Effector memory CD4-positive, alpha-beta T cell (primary cell): ENCODE data around the gene SCLT1.

Source experiments
- DNase-seq, 3 donors: peaks; one replicate each; pipeline ENCODE4 v3.0.0-alpha.2; 2020
- H3K27ac ChIP-seq: 2 replicates; pipeline ENCODE4 v1.7.0; 2013; ENCODE audit warnings: mild to moderate bottlenecking, low read length, moderate library complexity; ENCODE audit not compliant: insufficient read depth, poor library complexity, severe bottlenecking
- H3K27me3 ChIP-seq: replicated peaks from 2 replicates; pipeline ENCODE4 v1.7.0; 2013; ENCODE audit warnings: mild to moderate bottlenecking, low read length; ENCODE audit not compliant: insufficient read depth, control insufficient read depth, poor library complexity, severe bottlenecking
- H3K36me3 ChIP-seq: 2 replicates; pipeline ENCODE4 v1.7.0; 2013; ENCODE audit warnings: mild to moderate bottlenecking, low read length, moderate library complexity; ENCODE audit not compliant: control insufficient read depth, insufficient read depth
- H3K4me1 ChIP-seq: 2 replicates; pipeline ENCODE4 v1.7.0; 2013; ENCODE audit warnings: low read length, mild to moderate bottlenecking; ENCODE audit not compliant: control insufficient read depth, insufficient read depth, poor library complexity, severe bottlenecking
- H3K4me3 ChIP-seq: 2 replicates; pipeline ENCODE4 v1.7.0; 2013; ENCODE audit warnings: low read length, low read depth, mild to moderate bottlenecking; ENCODE audit not compliant: insufficient read depth, poor library complexity, severe bottlenecking
- H3K9me3 ChIP-seq: 2 replicates; pipeline ENCODE4 v1.7.0; 2013; ENCODE audit warnings: mild to moderate bottlenecking, low read length, moderate library complexity; ENCODE audit not compliant: control insufficient read depth

SCLT1 gene

DNA sequence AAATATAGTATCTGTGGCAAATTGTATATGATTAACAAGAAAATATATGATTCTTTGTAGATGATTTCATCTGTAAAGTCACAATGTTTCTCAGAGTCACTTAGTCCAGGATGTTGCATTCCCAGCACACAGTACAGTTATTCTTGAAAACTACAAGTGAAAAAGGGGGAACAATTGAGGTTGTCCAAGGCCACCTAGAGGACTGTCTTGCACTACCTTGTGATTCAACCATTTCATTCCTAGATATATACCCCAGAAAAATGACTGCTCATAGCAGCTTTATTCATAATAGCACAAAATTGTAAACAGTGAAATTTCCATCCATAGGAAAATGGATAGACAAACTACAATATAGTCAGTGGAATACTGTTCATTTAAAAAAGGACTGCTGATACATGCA is 18.6 kb upstream of the SCLT1 start:
- no peaks in the 10 kb centered on the region for H3K27me3 ChIP-seq
- no peaks in the 10 kb centered on the region for H3K36me3 ChIP-seq
- no peaks in the 10 kb centered on the region for H3K4me1 ChIP-seq
- H3K4me3 ChIP-seq = no peak overlapping the region
- H3K9me3 ChIP-seq = no peaks in the 10 kb centered on the region
- no peak for DNase-seq
- H3K27ac ChIP-seq = no peak overlapping the region

DNA sequence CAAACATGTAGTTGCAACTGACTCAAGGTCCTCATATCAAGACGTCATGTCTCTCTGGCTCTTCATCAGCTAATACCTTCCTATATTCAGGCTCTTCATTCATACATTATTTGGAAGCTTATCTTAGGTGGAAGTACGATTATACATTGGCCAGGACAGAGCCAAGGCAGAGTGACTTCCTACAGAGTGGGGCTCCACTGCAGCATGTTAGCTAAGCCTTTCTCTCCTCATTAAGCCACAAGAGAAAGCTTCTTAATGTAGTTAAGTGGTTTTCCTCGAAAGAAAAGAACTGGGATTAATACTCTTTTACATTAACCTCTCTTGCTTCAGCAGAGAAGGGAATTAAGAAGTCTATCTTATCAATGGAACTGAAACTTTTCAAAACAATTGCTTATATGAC is 17.6 kb upstream of the SCLT1 start:
- Histone ChIP-seq H3K27me3 (no peaks in the 10 kb centered on the region), H3K4me3 (no peak overlapping the region), H3K27ac (no peak overlapping the region), H3K36me3 (no peaks in the 10 kb centered on the region), H3K4me1 (no peaks in the 10 kb centered on the region), H3K9me3 (no peaks in the 10 kb centered on the region)
- DNase-seq = no peak

DNA sequence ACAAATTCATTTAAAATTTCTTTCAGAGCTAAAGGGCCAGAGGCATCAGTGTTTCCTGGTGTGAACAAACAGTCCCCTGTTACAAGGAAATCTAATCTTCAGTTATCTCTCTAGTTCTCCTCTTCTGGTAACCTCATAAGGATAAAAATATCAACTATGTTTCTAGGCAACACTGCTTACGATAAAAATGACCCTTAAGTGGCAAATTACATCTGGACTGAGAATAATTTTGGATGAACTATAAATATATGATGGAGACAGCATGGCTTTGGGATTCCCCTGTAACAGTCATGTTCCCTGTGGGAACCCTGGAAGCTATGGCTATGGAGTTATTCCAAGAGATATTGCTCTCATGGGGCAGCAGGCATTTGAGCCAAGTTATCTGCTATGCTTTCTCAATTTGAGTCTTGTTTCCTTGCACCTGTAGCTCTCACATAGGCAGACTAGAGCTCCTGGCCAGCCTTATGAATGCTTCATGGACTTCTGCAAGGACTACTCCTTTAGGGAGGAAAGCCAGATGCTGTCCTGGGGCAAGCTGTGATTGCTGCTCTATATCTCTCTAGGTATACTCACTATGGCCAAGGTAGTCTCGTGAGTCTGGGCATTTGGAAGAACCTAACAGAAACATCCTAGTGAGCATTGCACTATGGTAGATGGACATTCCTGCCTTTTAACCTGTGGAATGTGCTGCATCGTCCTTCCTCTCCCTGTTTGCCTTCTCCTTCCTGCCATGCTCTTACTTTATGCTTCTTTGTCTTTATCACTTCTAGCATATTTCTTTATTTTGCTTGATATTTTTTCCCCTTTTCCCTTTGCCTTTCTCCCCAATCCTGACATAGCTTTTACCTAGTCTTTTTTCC is 16.9 kb upstream of the SCLT1 start:
- Histone ChIP-seq H3K27ac (no peak overlapping the region), H3K27me3 (no peaks in the 10 kb centered on the region), H3K36me3 (no peaks in the 10 kb centered on the region), H3K4me1 (no peaks in the 10 kb centered on the region), H3K4me3 (no peak overlapping the region), H3K9me3 (no peaks in the 10 kb centered on the region)
- DNase-seq = no peak

DNA sequence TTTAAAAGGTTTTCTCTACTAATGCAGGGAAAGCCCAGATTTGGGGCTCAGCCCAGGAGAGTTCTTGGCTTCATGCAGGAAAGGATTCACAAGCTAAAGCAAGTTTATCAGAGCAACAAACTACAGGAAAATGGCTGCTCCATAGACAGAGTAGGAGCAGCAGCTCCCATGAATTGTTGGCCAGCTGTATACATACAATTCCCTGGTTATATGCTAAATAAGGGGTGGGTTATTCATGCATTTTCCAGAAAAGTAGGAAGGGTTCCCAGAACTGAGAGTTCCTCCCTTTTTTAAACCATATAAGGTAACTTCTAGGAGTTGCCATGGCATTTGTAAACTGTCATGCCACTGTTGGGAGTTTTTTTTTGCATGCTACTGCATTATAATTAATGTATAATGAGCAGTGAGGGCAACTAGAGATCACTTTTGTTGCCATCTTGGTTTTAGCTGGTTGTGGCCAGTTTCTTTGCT is 5.2 kb upstream of the SCLT1 start:
- H3K4me3 ChIP-seq = no peak overlapping the region
- no peaks in the 10 kb centered on the region for H3K27me3 ChIP-seq
- H3K9me3 ChIP-seq = no peaks in the 10 kb centered on the region
- DNase-seq = no peak
- H3K4me1 ChIP-seq = no peaks in the 10 kb centered on the region
- no peaks in the 10 kb centered on the region for H3K36me3 ChIP-seq
- H3K27ac ChIP-seq = no peak overlapping the region

DNA sequence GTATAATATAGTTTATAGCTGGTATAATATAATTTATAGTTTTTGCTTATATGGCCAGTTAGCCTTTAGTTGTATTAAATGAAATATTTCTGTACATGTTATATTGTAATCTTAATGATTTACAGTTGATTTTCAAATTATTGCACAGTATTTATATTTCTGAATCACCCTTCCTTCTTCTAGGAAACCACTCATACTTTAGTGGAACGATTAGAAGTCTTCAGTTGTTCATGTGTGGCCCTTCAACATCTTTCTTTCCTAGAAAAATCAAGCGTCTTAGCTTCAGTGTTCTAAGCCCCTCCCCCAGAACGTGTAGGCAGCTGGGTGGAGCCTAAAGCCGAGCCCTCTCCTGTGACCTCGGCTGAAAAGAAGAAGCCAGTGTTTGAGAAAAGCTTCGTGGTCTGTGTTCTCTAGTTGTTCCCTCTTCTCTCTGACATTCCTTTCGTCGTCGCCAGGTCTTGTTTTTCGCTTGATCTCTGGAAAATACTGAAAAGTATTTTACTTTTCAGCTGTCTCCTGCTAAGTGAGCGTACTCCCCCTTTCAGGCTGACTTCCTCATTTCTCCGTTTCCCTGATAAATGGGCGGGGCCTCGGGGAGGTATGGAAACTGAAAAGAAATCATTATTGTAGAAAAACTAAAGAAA is 2.6 kb upstream of the SCLT1 start, which contains the start of gene C4orf33:
C4orf33 (plus strand) TSS at position 342 of the 644 bp plus-strand sequence. CDS start 6,459 bp downstream, outside the sequence.
- Histone ChIP-seq H3K27ac (peak within 1 kb of the TSS; percentile 81), H3K4me1 (peaks cover 10% of the 10 kb centered on the region), H3K36me3 (no peaks in the 10 kb centered on the region), H3K9me3 (no peaks in the 10 kb centered on the region), H3K4me3 (peak within 1 kb of the TSS; percentile 58), H3K27me3 (no peaks in the 10 kb centered on the region)
- DNase-seq = peak; percentile 38 to 59 (median 50)

DNA sequence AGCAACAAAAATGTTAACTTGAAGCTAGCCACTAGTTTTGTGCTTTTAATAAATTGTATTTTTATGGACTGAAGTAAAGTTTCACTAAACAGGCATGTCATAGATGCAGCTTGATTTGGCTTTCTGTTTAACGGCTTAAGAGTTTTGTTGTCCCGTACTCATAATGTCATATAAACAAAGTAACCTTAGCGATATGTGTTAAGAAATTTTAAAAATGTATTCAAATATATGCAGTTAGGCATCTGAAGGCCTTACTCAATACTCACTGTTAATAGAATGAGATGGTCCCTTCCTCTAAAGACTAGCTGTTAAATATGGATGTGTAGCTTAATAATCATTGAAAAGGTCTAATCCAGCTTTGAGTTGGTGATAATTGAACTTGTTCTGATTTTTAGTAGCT is 1.0 kb upstream of the SCLT1 start:
- Histone ChIP-seq H3K4me3 (no peak overlapping the region), H3K4me1 (peaks cover 14% of the 10 kb centered on the region), H3K9me3 (no peaks in the 10 kb centered on the region), H3K27me3 (no peaks in the 10 kb centered on the region), H3K27ac (peak overlapping the region; percentile 98), H3K36me3 (no peaks in the 10 kb centered on the region)
- no peak for DNase-seq

DNA sequence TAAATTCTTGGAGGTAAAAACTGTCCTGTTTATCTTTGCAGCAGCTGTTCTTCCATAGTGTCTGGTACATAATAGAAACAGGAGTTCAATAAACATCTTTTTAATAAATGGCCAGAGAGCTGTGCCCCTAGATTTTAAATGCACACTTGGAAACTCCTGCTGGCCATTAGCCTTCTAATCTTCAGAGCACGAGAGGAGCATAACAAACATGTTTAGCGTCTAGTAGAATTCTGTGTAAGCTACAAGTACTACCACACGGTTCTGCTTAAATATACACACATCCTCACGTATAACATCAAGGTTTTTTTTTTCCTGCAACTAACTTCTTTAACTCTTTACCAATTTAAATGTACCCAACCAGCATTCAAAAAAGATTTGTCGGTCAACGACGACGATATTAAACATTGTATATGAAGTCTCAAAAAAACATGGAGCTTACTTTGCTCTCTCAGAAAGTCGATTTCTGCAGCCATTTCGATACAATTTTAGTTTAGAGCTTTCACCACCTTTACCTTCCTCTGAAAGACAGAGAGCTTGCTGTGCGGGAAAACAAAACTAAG is 628 bp downstream of the SCLT1 start:
- no peaks in the 10 kb centered on the region for H3K9me3 ChIP-seq
- H3K4me1 ChIP-seq = peaks cover 14% of the 10 kb centered on the region
- peak overlapping the region; percentile 92 for H3K4me3 ChIP-seq
- DNase-seq = no peak
- peak overlapping the region; percentile 98 for H3K27ac ChIP-seq
- H3K27me3 ChIP-seq = no peaks in the 10 kb centered on the region
- H3K36me3 ChIP-seq = no peaks in the 10 kb centered on the region

DNA sequence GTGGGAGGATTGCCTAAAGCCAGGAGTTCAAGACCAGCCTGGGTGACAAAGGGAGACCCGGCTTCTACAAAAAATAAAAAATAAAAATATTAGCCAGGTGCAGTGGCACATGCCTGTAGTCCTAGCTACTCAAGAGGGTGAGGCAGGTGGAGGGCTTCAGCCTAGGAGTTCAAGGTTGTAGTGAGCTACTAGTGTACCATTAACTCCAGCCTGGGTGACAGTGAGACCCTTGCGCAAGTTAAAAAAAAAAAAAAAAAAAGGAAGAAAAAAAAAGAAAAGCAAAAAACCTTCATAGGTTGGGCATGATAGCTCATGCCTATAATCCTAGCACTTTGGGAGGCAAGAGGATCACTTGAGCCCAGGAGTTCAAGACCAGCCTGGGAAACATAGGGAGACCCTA is 5.8 kb downstream of the SCLT1 start:
- no peak overlapping the region for H3K4me3 ChIP-seq
- peaks cover 14% of the 10 kb centered on the region for H3K4me1 ChIP-seq
- no peak overlapping the region for H3K27ac ChIP-seq
- no peak for DNase-seq
- H3K36me3 ChIP-seq = no peaks in the 10 kb centered on the region
- no peaks in the 10 kb centered on the region for H3K27me3 ChIP-seq
- no peaks in the 10 kb centered on the region for H3K9me3 ChIP-seq

DNA sequence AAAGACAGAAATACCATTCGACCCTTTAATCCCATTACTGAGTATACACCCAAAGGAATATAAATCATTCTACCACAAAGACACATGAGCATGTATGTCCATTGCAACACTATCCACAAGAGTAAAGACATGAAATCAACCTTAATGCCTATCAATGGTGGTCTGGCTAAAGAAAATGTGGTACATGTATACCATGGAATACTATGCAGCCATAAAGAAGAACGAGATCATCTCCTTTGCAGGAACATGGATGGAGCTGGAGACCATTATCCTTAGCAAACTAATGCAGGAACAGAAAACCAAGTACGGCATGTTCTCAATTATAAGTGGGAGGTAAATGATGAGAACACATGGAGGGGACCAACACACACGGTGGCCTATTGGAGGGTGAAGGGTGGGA is 7.9 kb downstream of the SCLT1 start:
- Histone ChIP-seq H3K27me3 (no peaks in the 10 kb centered on the region), H3K27ac (no peak overlapping the region), H3K4me3 (no peak overlapping the region), H3K9me3 (no peaks in the 10 kb centered on the region), H3K36me3 (peaks cover 9% of the 10 kb centered on the region), H3K4me1 (no peaks in the 10 kb centered on the region)
- no peak for DNase-seq

DNA sequence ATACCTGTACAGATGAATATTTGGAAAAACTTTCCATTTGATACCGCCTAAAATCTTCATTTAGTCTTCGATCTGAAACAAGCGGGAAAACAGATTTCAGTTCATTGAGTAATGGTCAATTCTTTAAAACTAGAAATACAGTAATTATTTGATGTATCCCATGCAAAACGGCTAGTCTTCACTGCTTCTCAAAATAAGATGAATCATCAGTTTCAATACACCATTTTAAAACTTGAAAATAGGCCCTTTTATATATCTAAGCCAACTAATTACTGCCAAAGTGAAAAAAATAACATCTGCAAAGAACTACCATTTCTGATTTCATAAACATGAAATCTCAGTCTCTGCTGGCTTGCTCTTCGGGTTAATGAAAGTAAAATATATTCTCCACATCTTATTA is 11.0 kb downstream of the SCLT1 start:
- Histone ChIP-seq H3K36me3 (peaks cover 17% of the 10 kb centered on the region), H3K9me3 (no peaks in the 10 kb centered on the region), H3K4me1 (no peaks in the 10 kb centered on the region), H3K27me3 (no peaks in the 10 kb centered on the region), H3K27ac (no peak overlapping the region), H3K4me3 (no peak overlapping the region)
- DNase-seq = no peak
